MM.1S (cell line): Measurements from ENCODE around the gene NDUFAF2.

ENCODE experiments used
- DNase-seq: peaks from one replicate; pipeline ENCODE4 v3.0.0-alpha.2; 2015
- H2AFZ ChIP-seq: fragments of 300-600 bp; sonication (generic); 2 replicates; pipeline ENCODE4 v1.6.0; 2016; ENCODE audit warnings: antibody characterized with exemption, low read length
- H3F3A ChIP-seq: fragments of 300-600 bp; sonication (generic); 2 replicates; pipeline ENCODE4 v1.6.1; 2016; ENCODE audit warnings: mild to moderate bottlenecking, antibody characterized with exemption, low read length, moderate library complexity, mixed read lengths; ENCODE audit not compliant: insufficient read depth
- H3K27ac ChIP-seq: fragments of 300-600 bp; sonication (generic); 2 replicates; pipeline ENCODE4 v1.5.1; 2016; ENCODE audit warnings: mild to moderate bottlenecking, low read length
- H3K27me3 ChIP-seq: fragments of 300-600 bp; sonication (generic); replicated peaks from 2 replicates; pipeline ENCODE4 v1.6.0; 2016; ENCODE audit warnings: low read length; ENCODE audit not compliant: insufficient read depth
- H3K36me3 ChIP-seq: fragments of 300-600 bp; sonication (generic); replicated peaks from 2 replicates; pipeline ENCODE4 v1.6.1; 2016; ENCODE audit warnings: mild to moderate bottlenecking, low read length, mixed read lengths; ENCODE audit not compliant: insufficient read depth
- H3K4me1 ChIP-seq: fragments of 300-600 bp; sonication (generic); 2 replicates; pipeline ENCODE4 v1.6.1; 2016; ENCODE audit warnings: low read length, mixed read lengths
- H3K4me2 ChIP-seq: fragments of 300-600 bp; sonication (generic); 2 replicates; pipeline ENCODE4 v1.6.0; 2016; ENCODE audit warnings: low read depth, low read length
- H3K4me3 ChIP-seq: fragments of 300-600 bp; sonication (generic); 2 replicates; pipeline ENCODE4 v1.5.1; 2016; ENCODE audit warnings: low read length, mixed read lengths
- H3K79me2 ChIP-seq: fragments of 300-600 bp; sonication (generic); 2 replicates; pipeline ENCODE4 v1.6.1; 2016; ENCODE audit warnings: mixed run types, low read length, mixed read lengths
- H3K9ac ChIP-seq: fragments of 300-600 bp; sonication (generic); 2 replicates; pipeline ENCODE4 v1.6.1; 2016; ENCODE audit warnings: low read length, mixed read lengths
- H3K9me2 ChIP-seq: fragments of 300-600 bp; sonication (generic); replicated peaks from 2 replicates; pipeline ENCODE4 v1.6.1; 2016; ENCODE audit warnings: mild to moderate bottlenecking, low read length, mixed read lengths; ENCODE audit not compliant: insufficient read depth
- H3K9me3 ChIP-seq: fragments of 300-600 bp; sonication (generic); replicated peaks from 2 replicates; pipeline ENCODE4 v1.6.1; 2016; ENCODE audit warnings: mild to moderate bottlenecking, low read length, mixed read lengths; ENCODE audit not compliant: insufficient read depth
- H4K20me1 ChIP-seq: fragments of 300-600 bp; sonication (generic); 2 replicates; pipeline ENCODE4 v1.6.1; 2016; ENCODE audit warnings: mild to moderate bottlenecking, low read length, moderate library complexity, mixed read lengths; ENCODE audit not compliant: insufficient read depth
- EZH2 ChIP-seq: fragments of 300-600 bp; sonication (generic); optimal IDR thresholded peaks from 2 replicates; pipeline ENCODE3; 2017; ENCODE audit warnings: low read depth, mild to moderate bottlenecking, antibody characterized with exemption, low read length, mixed read lengths
- EZH2phosphoT487 ChIP-seq: fragments of 300-600 bp; sonication (generic); IDR thresholded peaks from 2 replicates; pipeline ENCODE4 v1.6.1; 2018; ENCODE audit warnings: antibody characterized with exemption, low read length
- TF ChIP-seq, protein P1 (sequence below): fragments of 300-600 bp; sonication (generic); IDR thresholded peaks from 2 replicates; pipeline ENCODE4 v1.5.1; 2016; ENCODE audit warnings: antibody characterized with exemption, low read length, mixed read lengths

NDUFAF2 gene

DNA sequence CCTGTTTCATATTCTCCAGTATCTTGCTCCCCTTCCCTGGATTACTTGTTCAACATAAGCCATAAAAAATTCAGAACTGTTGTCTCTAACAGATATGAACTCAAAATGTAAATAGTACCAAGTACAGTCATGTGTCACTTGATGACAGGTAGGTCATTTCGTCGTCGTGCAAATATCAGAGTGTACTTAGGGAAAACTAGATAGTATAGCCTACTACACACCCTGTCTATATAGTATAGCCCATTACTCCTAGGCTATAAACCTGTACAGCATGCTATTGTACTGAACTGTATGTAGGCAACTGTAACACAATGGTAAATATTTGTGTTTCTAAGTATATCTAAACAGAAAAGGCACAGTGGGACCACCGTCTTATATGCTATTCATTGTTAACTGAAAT lies 178.1 kb downstream of the NDUFAF2 start:
- no peaks in the 10 kb centered on the region for H3K4me1 ChIP-seq
- H3K4me3 ChIP-seq: no peak overlapping the region
- H3K9me3 ChIP-seq: no peaks in the 10 kb centered on the region
- H2AFZ ChIP-seq: no peak overlapping the region
- no peak for TF ChIP-seq EZH2
- no peak for TF ChIP-seq EZH2phosphoT487
- TF ChIP-seq, protein P1, sequence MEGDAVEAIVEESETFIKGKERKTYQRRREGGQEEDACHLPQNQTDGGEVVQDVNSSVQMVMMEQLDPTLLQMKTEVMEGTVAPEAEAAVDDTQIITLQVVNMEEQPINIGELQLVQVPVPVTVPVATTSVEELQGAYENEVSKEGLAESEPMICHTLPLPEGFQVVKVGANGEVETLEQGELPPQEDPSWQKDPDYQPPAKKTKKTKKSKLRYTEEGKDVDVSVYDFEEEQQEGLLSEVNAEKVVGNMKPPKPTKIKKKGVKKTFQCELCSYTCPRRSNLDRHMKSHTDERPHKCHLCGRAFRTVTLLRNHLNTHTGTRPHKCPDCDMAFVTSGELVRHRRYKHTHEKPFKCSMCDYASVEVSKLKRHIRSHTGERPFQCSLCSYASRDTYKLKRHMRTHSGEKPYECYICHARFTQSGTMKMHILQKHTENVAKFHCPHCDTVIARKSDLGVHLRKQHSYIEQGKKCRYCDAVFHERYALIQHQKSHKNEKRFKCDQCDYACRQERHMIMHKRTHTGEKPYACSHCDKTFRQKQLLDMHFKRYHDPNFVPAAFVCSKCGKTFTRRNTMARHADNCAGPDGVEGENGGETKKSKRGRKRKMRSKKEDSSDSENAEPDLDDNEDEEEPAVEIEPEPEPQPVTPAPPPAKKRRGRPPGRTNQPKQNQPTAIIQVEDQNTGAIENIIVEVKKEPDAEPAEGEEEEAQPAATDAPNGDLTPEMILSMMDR: no peak
- H3F3A ChIP-seq: no peaks in the 10 kb centered on the region
- no peaks in the 10 kb centered on the region for H3K36me3 ChIP-seq
- H3K79me2 ChIP-seq: no peaks in the 10 kb centered on the region
- no peaks in the 10 kb centered on the region for H4K20me1 ChIP-seq
- H3K4me2 ChIP-seq: no peak overlapping the region
- H3K9ac ChIP-seq: no peak overlapping the region
- no peak overlapping the region for H3K27ac ChIP-seq
- no peak for DNase-seq
- H3K27me3 ChIP-seq: no peaks in the 10 kb centered on the region
- no peaks in the 10 kb centered on the region for H3K9me2 ChIP-seq

DNA sequence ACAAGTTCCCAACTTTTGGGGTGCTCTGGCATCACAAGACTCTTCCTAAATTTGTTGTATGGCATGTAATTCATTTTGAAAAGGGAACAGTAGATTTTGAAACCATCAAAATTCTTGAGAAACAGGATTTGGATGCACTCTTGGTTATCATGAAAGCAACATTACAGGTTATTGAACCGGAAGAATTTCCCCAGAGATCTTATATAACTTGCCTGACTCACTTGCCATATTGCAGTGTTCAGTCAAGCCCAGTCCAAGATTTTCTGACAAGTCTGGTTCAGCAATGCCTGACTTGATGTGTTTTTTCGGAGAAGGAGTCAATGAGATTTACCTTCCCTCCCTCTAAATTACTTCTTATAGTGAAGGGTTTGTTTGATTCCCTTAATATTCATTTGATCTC lies 185.3 kb downstream of the NDUFAF2 start:
- TF ChIP-seq, protein P1: no peak
- no peak for TF ChIP-seq EZH2
- no peak for TF ChIP-seq EZH2phosphoT487
- no peak overlapping the region for H3K4me2 ChIP-seq
- H3F3A ChIP-seq: no peaks in the 10 kb centered on the region
- H3K4me3 ChIP-seq: no peak overlapping the region
- H3K9ac ChIP-seq: no peak overlapping the region
- H3K9me2 ChIP-seq: no peaks in the 10 kb centered on the region
- no peak overlapping the region for H2AFZ ChIP-seq
- H3K79me2 ChIP-seq: no peaks in the 10 kb centered on the region
- H4K20me1 ChIP-seq: no peaks in the 10 kb centered on the region
- no peak overlapping the region for H3K27ac ChIP-seq
- no peaks in the 10 kb centered on the region for H3K27me3 ChIP-seq
- no peak for DNase-seq
- no peaks in the 10 kb centered on the region for H3K36me3 ChIP-seq
- H3K9me3 ChIP-seq: no peaks in the 10 kb centered on the region
- no peaks in the 10 kb centered on the region for H3K4me1 ChIP-seq

DNA sequence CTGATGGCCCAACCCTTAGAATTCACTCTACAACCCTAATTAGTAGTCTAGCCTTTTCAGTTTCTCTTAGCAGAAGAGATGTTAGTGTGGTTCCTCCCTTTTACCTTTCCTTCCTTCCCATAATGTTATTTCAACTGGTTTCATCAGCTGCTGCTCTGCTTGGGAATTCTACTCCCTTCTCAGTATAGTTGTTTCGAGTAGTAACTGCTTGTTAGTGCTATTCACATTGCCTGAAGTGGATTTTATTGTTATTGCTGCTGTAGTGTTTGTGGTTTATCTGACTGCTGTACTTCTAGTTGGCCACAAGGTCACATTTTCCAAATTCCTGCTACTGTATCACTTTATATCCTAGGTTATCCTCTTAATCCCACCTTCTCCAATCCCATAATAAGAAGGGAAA lies 187.6 kb downstream of the NDUFAF2 start:
- H3K79me2 ChIP-seq: no peaks in the 10 kb centered on the region
- H3K9me2 ChIP-seq: no peaks in the 10 kb centered on the region
- H3K27ac ChIP-seq: no peak overlapping the region
- no peak overlapping the region for H3K9ac ChIP-seq
- no peak overlapping the region for H2AFZ ChIP-seq
- no peaks in the 10 kb centered on the region for H3K36me3 ChIP-seq
- H3K4me2 ChIP-seq: no peak overlapping the region
- no peaks in the 10 kb centered on the region for H3K4me1 ChIP-seq
- no peaks in the 10 kb centered on the region for H3K9me3 ChIP-seq
- H3F3A ChIP-seq: no peaks in the 10 kb centered on the region
- no peak for TF ChIP-seq EZH2phosphoT487
- TF ChIP-seq, protein P1: no peak
- TF ChIP-seq EZH2: no peak
- no peak overlapping the region for H3K4me3 ChIP-seq
- DNase-seq: no peak
- no peaks in the 10 kb centered on the region for H3K27me3 ChIP-seq
- no peaks in the 10 kb centered on the region for H4K20me1 ChIP-seq
